Subcutaneous abdominal adipose tissue (tissue), 5 donors: ENCODE measurements around the gene OTOF.

ENCODE experiments used
- H3K27ac ChIP-seq: one replicate; pipeline ENCODE4 v1.7.0; 2013; ENCODE audit warnings: low read depth, mild to moderate bottlenecking, inconsistent platforms, low read length, moderate library complexity
- H3K27me3 ChIP-seq, 5 donors: one replicate each; pipeline ENCODE4 v1.7.0; 2013; ENCODE audit warnings: low read length in 5 of 5, inconsistent platforms in 1 of 5; ENCODE audit not compliant: control insufficient read depth in 5 of 5, insufficient read depth in 4 of 5
- H3K36me3 ChIP-seq, 5 donors: one replicate each; pipeline ENCODE4 v1.7.0; 2013; ENCODE audit warnings: low read length in 5 of 5; ENCODE audit not compliant: control insufficient read depth in 5 of 5, insufficient read depth in 5 of 5
- H3K4me1 ChIP-seq, 5 donors: one replicate each; pipeline ENCODE4 v1.7.0; 2013; ENCODE audit warnings: low read length in 5 of 5, mild to moderate bottlenecking in 3 of 5, moderate library complexity in 1 of 5; ENCODE audit not compliant: control insufficient read depth in 5 of 5, insufficient read depth in 5 of 5
- H3K4me3 ChIP-seq, 5 donors: one replicate each; pipeline ENCODE4 v1.7.0; 2013; ENCODE audit warnings: low read length in 5 of 5, low read depth in 1 of 5
- H3K9ac ChIP-seq, 5 donors: one replicate each; pipeline ENCODE4 v1.7.0; 2013; ENCODE audit warnings: low read length in 5 of 5, mild to moderate bottlenecking in 4 of 5, moderate library complexity in 3 of 5
- H3K9me3 ChIP-seq, 5 donors: one replicate each; pipeline ENCODE4 v1.7.0; 2013; ENCODE audit warnings: low read length in 5 of 5; ENCODE audit not compliant: control insufficient read depth in 5 of 5
- donor health status: healthy.
- donor health status: healthy.
- donor health status: healthy.
- donor health status: healthy.
- donor health status: healthy.

OTOF gene

GRCh38 chr2:26462100-26462499 lies 15.8 kb downstream of the OTOF start:
- Histone ChIP-seq H3K27ac (no peak overlapping the region), H3K4me3 (no peak overlapping the region), H3K9me3 (no peaks in the 10 kb centered on the region), H3K27me3 (peaks cover 0 to 2% (median 0%) of the 10 kb centered on the region in 5 donors), H3K9ac (no peak overlapping the region), H3K4me1 (peaks cover 0 to 21% (median 16%) of the 10 kb centered on the region in 5 donors), H3K36me3 (no peaks in the 10 kb centered on the region)

DNA sequence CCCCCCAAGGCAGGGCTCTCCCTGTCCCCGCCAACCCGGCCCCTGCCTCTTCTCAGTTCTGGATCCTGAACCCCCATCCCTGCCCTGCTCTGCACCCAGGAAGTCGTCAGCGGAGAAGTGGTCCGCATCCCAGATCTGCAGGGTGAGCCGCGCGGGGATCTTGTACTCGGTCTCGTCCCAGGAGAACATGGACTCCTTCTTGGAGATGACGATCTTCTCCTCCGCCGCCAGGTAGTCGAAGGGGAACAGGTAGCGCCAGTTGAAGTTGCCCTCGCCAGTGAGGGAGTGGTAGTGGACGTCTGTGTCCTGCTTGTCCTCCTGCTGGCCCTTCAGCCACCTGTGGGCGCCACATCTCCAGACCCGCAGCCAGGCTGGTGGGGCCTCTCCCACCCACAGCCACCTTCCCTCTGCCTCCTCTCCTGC lies 16.3 kb downstream of the OTOF start:
- H3K9ac ChIP-seq: no peak overlapping the region
- no peaks in the 10 kb centered on the region for H3K36me3 ChIP-seq
- peaks cover 0 to 2% (median 0%) of the 10 kb centered on the region in 5 donors for H3K27me3 ChIP-seq
- no peaks in the 10 kb centered on the region for H3K9me3 ChIP-seq
- H3K4me3 ChIP-seq: no peak overlapping the region
- peaks cover 0 to 24% (median 16%) of the 10 kb centered on the region in 5 donors for H3K4me1 ChIP-seq
- no peak overlapping the region for H3K27ac ChIP-seq

DNA sequence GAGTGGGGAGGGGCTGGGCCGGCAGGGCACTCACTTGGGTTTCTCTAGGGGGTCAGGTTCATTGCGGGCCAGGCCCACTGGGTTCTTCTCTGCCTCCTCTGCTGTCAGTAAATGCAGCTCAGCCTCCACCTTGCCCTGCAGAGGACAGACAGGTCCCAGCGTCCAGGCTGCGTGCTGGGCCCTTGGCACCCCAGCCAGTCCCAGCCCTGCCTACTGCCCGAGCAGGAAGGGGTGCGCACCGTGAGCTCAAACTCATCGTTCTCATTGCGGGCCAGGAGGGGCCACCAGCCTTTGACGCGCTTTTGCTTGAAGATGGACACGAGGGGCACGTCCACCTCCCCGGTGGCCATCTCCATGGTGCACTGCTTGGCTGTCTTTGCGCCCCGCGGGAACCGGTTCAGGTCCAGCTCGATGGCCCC lies 17.3 kb downstream of the OTOF start:
- Histone ChIP-seq H3K9me3 (no peaks in the 10 kb centered on the region), H3K4me3 (no peak overlapping the region), H3K4me1 (peaks cover 0 to 33% (median 25%) of the 10 kb centered on the region in 5 donors), H3K36me3 (no peaks in the 10 kb centered on the region), H3K27ac (no peak overlapping the region), H3K27me3 (peaks cover 0 to 2% (median 0%) of the 10 kb centered on the region in 5 donors), H3K9ac (no peak overlapping the region)

DNA sequence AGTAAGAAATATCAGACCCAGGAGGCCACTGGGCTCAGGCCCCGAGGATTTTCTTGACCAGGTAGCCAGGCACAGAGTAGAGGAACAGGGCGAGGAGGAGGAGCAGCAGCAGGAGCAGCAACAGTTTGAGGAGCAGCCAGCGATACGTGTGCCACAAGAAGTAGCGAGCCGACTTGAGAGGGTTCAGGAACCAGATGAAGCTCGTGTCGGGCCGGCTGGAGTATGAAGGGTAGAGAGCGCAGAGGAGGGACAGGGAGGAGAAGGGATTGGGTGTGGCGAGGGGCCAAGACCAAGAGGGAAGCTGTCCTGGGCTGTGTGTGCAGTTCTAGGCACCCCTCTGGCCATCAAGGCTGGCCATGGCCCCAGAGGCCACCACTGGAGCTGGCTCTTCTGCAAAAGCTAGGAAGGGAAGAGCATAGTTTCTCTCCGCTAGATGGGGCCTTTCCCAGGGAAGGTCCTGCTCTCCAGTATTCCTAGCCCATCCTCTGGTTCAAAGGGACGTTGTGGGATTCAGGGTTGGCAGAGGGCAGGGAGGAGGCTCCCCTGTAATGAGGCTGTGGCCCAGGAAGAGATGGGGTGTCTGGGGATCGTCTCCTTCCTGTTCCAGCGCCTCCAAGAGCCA lies 17.8 kb downstream of the OTOF start:
- Histone ChIP-seq H3K27ac (no peak overlapping the region), H3K27me3 (peaks cover 0 to 2% (median 0%) of the 10 kb centered on the region in 5 donors), H3K36me3 (no peaks in the 10 kb centered on the region), H3K9ac (no peak overlapping the region), H3K4me1 (peaks cover 2 to 38% (median 30%) of the 10 kb centered on the region in 5 donors), H3K9me3 (no peaks in the 10 kb centered on the region), H3K4me3 (no peak overlapping the region)

DNA sequence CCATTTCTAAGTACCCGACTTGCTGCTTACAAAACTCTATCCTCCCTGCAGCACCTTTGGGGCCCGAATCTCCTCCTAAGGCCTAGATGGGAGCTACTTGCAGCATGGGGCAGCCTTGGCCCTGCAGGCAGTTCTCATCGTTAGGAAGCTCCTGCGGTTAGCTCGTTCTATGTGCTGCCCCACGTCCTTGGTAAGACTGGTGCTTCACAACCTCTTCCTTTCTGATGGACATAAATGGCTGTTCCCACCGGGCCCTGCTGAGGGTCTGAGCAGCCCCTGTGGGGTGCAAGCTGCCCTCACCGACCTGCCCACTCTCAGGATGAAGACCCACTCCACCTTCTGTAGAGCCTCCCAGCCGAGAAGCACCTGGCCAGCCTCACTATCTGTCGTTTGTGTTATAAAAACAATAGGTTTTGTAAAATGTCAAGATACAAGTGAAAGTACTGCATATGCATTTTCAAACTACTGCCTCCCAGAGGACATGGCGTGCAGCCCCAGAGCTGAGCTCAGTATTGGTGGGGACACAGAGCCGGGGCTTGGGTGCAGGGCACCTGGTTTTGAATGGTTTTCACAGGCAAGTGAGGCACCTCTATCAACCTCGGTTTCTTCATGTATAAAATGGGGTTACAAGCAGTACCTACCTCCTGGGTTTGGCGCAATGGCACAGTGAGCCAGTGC lies 19.4 kb downstream of the OTOF start:
- Histone ChIP-seq H3K36me3 (no peaks in the 10 kb centered on the region), H3K9ac (no peak overlapping the region), H3K27me3 (peaks cover 0 to 2% (median 0%) of the 10 kb centered on the region in 5 donors), H3K27ac (no peak overlapping the region), H3K9me3 (no peaks in the 10 kb centered on the region), H3K4me3 (no peak overlapping the region), H3K4me1 (peaks cover 2 to 51% (median 37%) of the 10 kb centered on the region in 5 donors)

- no peak overlapping the region for H3K9ac ChIP-seq
- H3K27me3 ChIP-seq: peaks cover 0 to 2% (median 0%) of the 10 kb centered on the region in 5 donors
- no peaks in the 10 kb centered on the region for H3K36me3 ChIP-seq
- H3K9me3 ChIP-seq: no peaks in the 10 kb centered on the region
- no peak overlapping the region for H3K4me3 ChIP-seq
- H3K4me1 ChIP-seq: peaks cover 2 to 47% (median 39%) of the 10 kb centered on the region in 5 donors
- no peak overlapping the region for H3K27ac ChIP-seq
These were observed 20.1 kb downstream of the OTOF start for GRCh38 chr2:26457695-26458364.

DNA sequence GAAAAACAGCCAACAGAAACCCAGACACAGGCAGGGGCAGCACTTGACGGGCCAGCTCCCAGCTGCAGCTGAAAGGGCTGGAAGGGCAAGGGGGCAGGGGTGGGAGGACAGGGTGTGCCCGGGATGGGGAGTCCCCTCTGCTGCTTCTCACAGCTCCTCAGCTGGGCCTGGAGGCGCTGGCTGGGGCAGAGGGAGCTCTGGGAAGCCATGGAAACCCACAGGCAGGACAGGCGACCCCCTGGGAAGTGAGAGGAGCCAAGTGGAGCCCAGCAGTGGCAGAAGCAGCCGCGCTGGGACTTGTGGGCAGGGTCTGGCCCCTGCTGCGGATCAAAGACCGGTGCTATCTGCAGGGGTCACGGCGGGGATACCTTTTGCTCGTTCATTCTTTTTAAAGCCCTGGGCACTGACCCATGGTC lies 20.7 kb downstream of the OTOF start:
- peaks cover 0 to 41% (median 33%) of the 10 kb centered on the region in 5 donors for H3K4me1 ChIP-seq
- H3K27ac ChIP-seq: no peak overlapping the region
- H3K9me3 ChIP-seq: no peaks in the 10 kb centered on the region
- H3K4me3 ChIP-seq: no peak overlapping the region
- peaks cover 0 to 2% (median 0%) of the 10 kb centered on the region in 5 donors for H3K27me3 ChIP-seq
- no peaks in the 10 kb centered on the region for H3K36me3 ChIP-seq
- no peak overlapping the region for H3K9ac ChIP-seq

- Histone ChIP-seq H3K4me1 (peaks cover 0 to 38% (median 33%) of the 10 kb centered on the region in 5 donors), H3K27me3 (peaks cover 0 to 2% (median 0%) of the 10 kb centered on the region in 5 donors), H3K9me3 (no peaks in the 10 kb centered on the region), H3K4me3 (no peak overlapping the region), H3K36me3 (no peaks in the 10 kb centered on the region), H3K9ac (no peak overlapping the region), H3K27ac (no peak overlapping the region)
These were observed 21.3 kb downstream of the OTOF start for GRCh38 chr2:26456440-26457250.

DNA sequence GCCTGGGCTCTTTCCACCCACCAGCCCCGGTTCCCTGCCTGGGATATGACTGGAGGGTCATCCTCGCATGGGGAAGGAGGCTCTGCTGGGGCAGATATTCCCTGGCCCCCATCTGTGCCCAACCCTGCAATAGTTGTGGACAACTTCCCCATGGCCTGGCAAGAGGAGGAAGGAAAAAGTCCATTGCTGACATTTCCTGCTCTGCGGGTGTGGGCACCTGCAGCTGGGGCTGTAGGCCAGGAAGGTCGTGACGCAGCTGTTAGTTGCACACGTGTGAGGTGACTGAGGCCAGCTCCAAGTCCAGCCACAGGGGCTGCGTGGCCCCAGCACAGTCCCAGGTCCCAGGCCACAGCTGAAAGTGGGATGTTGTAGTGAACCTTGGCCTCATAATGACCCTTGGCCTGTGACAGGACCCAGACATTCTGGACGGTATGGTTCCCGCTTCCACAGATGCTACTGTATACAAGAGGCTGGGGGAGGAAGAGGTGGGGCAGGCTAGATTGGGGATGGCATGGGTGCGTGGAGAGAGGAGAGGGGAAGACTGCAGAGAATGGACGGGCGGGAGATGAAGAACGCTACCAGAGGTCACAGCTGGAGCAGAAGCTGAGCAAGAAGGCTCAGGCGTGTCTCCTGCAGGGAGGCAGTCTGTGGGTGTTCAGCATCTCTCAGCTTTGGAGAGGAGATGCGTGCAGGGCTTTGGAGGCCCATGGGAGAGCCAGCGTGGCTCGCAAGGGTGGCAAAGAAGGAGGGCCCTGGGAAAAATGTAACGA lies 22.1 kb downstream of the OTOF start:
- no peak overlapping the region for H3K27ac ChIP-seq
- H3K4me3 ChIP-seq: no peak overlapping the region
- H3K36me3 ChIP-seq: no peaks in the 10 kb centered on the region
- peaks cover 0 to 38% (median 33%) of the 10 kb centered on the region in 5 donors for H3K4me1 ChIP-seq
- H3K9me3 ChIP-seq: no peaks in the 10 kb centered on the region
- H3K27me3 ChIP-seq: peaks cover 0 to 2% (median 0%) of the 10 kb centered on the region in 5 donors
- H3K9ac ChIP-seq: no peak overlapping the region
